GM21619 (cell line): ENCODE results near the gene IL34.
"Not testable (repeated sequence)": the region's sequence is repeated elsewhere in the genome, so short reads cannot be mapped to it uniquely, and the experiment has no call there.

Experiments
- ATAC-seq: cut with Tn5 transposase; IDR thresholded peaks from one replicate; pipeline ENCODE4 v1.9.1; 2021; ENCODE audit not compliant: unreplicated experiment

Gene IL34

GRCh38 chr16:70656712-70657263, 10.4 kb downstream of the IL34 start:
- ATAC-seq = no peak

- ATAC-seq = no peak
Measured at GRCh38 chr16:70657956-70658355, 11.6 kb downstream of the IL34 start.

- no peak for ATAC-seq
Measured at GRCh38 chr16:70658921-70659320, 12.6 kb downstream of the IL34 start.

- no peak for ATAC-seq
Measured at GRCh38 chr16:70659546-70659945, 13.2 kb downstream of the IL34 start.

GRCh38 chr16:70659953-70660671, 13.8 kb downstream of the IL34 start:
- no peak for ATAC-seq

GRCh38 chr16:70660672-70661350, 14.5 kb downstream of the IL34 start:
- no peak for ATAC-seq

GRCh38 chr16:70661534-70661917, 15.2 kb downstream of the IL34 start:
- no peak for ATAC-seq

GRCh38 chr16:70661918-70662641, 15.7 kb downstream of the IL34 start:
- no peak for ATAC-seq

GRCh38 chr16:70662991-70663523, 16.7 kb downstream of the IL34 start:
- ATAC-seq = no peak

- ATAC-seq = no peak
Measured at GRCh38 chr16:70663524-70664324, 17.4 kb downstream of the IL34 start.

GRCh38 chr16:70664325-70665112, 18.2 kb downstream of the IL34 start:
- ATAC-seq = no peak

- no peak for ATAC-seq
Measured at GRCh38 chr16:70665113-70665694, 18.8 kb downstream of the IL34 start.

- no peak for ATAC-seq
Measured at GRCh38 chr16:70665806-70666735, 19.7 kb downstream of the IL34 start.

GRCh38 chr16:70670175-70670574, 23.8 kb downstream of the IL34 start:
- no peak for ATAC-seq

GRCh38 chr16:70670938-70671337, 24.6 kb downstream of the IL34 start:
- ATAC-seq = not testable (repeated sequence)

GRCh38 chr16:70674221-70675014, 28.1 kb downstream of the IL34 start:
- no peak for ATAC-seq

GRCh38 chr16:70675851-70676513, 29.6 kb downstream of the IL34 start:
- no peak for ATAC-seq
